ENCODE results near the gene ASIC3.

Gene ASIC3

GRCh38 chr7:151070574-151070960 is 22.2 kb downstream of the ASIC3 start:
- no peak overlapping the region for H3K9ac ChIP-seq (ENCODE audit: insufficient read length, low read depth)
- peaks cover 86% of the 10 kb centered on the region for H3K36me3 ChIP-seq (ENCODE audit: insufficient read depth, insufficient read length, low read length)
- no peaks in the 10 kb centered on the region for H3K27me3 ChIP-seq (ENCODE audit: insufficient read depth, insufficient read length)
- H3K4me3 ChIP-seq (ENCODE audit: insufficient read length, low read depth): no peak overlapping the region
- no peaks in the 10 kb centered on the region for H3K9me3 ChIP-seq (ENCODE audit: insufficient read depth, low read length)
- no peak for TF ChIP-seq SUZ12 (IDR thresholded peaks at IDR 0.05; ENCODE audit: extremely low read depth, insufficient read depth, insufficient read length)
- no peak for TF ChIP-seq ZNF274 (IDR thresholded peaks at IDR 0.05; ENCODE audit: low read depth, low read length)
- TF ChIP-seq YY1 (IDR thresholded peaks at IDR 0.05; ENCODE audit: insufficient read depth, insufficient read length): no peak
- DNase-seq (ENCODE audit: low read depth, low spot score): no peak
- peaks cover 4% of the 10 kb centered on the region for H3K4me1 ChIP-seq (ENCODE audit: insufficient read depth, insufficient read length)

GRCh38 chr7:151071032-151071866 is 22.9 kb downstream of the ASIC3 start:
- no peak overlapping the region for H3K9ac ChIP-seq (ENCODE audit: insufficient read length, low read depth)
- H3K4me1 ChIP-seq (ENCODE audit: insufficient read depth, insufficient read length): peaks cover 8% of the 10 kb centered on the region
- no peaks in the 10 kb centered on the region for H3K9me3 ChIP-seq (ENCODE audit: insufficient read depth, low read length)
- no peak overlapping the region for H3K4me3 ChIP-seq (ENCODE audit: insufficient read length, low read depth)
- TF ChIP-seq SUZ12 (IDR thresholded peaks at IDR 0.05; ENCODE audit: extremely low read depth, insufficient read depth, insufficient read length) (no peak), YY1 (IDR thresholded peaks at IDR 0.05; ENCODE audit: insufficient read depth, insufficient read length) (no peak), ZNF274 (IDR thresholded peaks at IDR 0.05; ENCODE audit: low read depth, low read length) (no peak)
- no peak for DNase-seq (ENCODE audit: low read depth, low spot score)
- peaks cover 86% of the 10 kb centered on the region for H3K36me3 ChIP-seq (ENCODE audit: insufficient read depth, insufficient read length, low read length)
- no peaks in the 10 kb centered on the region for H3K27me3 ChIP-seq (ENCODE audit: insufficient read depth, insufficient read length)

GRCh38 chr7:151073990-151074389 is 25.7 kb downstream of the ASIC3 start:
- no peak overlapping the region for H3K9ac ChIP-seq (ENCODE audit: insufficient read length, low read depth)
- H3K27me3 ChIP-seq (ENCODE audit: insufficient read depth, insufficient read length): no peaks in the 10 kb centered on the region
- H3K36me3 ChIP-seq (ENCODE audit: insufficient read depth, insufficient read length, low read length): peaks cover 81% of the 10 kb centered on the region
- DNase-seq (ENCODE audit: low read depth, low spot score): no peak
- no peak for TF ChIP-seq ZNF274 (IDR thresholded peaks at IDR 0.05; ENCODE audit: low read depth, low read length)
- no peak for TF ChIP-seq YY1 (IDR thresholded peaks at IDR 0.05; ENCODE audit: insufficient read depth, insufficient read length)
- TF ChIP-seq SUZ12 (IDR thresholded peaks at IDR 0.05; ENCODE audit: extremely low read depth, insufficient read depth, insufficient read length): no peak
- H3K4me3 ChIP-seq (ENCODE audit: insufficient read length, low read depth): no peak overlapping the region
- peaks cover 11% of the 10 kb centered on the region for H3K4me1 ChIP-seq (ENCODE audit: insufficient read depth, insufficient read length)
- no peaks in the 10 kb centered on the region for H3K9me3 ChIP-seq (ENCODE audit: insufficient read depth, low read length)

DNA sequence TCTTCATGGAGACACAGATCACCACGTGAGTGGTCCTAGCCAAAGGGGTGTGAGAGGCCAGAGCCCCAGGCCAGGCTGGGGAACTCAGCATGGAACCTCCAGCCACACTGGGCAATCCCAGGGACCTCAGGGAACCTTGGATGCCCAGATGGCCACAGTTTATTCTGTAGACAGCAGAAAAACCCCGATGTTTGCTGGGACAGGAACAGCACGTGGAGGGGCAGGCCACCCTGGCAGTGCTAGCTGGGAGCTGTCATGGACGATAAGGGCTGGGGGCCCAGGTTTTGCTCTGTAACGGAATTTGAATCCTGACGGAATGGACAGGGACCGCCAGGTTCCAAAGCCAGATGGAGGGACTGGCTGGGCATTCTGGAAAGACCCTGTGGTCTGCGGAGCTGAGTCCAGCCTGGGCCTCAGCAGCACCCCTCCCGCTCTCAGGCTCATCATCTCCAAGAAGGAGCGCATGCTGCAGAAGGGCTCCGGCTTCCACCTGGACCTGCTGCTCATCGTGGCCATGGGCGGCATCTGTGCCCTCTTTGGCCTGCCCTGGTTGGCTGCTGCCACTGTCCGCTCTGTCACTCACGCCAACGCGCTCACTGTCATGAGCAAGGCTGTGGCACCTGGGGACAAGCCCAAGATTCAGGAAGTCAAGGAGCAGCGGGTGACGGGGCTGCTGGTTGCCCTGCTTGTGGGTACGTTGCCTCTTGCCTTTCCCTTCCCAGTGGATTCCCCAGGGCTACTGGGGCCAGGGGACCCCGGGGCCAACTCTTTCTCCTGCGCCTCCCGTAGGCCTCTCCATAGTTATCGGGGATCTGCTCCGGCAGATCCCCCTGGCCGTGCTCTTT is 26.7 kb downstream of the ASIC3 start:
- Histone ChIP-seq H3K36me3 (ENCODE audit: insufficient read depth, insufficient read length, low read length) (peaks cover 79% of the 10 kb centered on the region), H3K4me1 (ENCODE audit: insufficient read depth, insufficient read length) (peaks cover 19% of the 10 kb centered on the region), H3K9ac (ENCODE audit: insufficient read length, low read depth) (no peak overlapping the region), H3K9me3 (ENCODE audit: insufficient read depth, low read length) (no peaks in the 10 kb centered on the region), H3K27me3 (ENCODE audit: insufficient read depth, insufficient read length) (no peaks in the 10 kb centered on the region), H3K4me3 (ENCODE audit: insufficient read length, low read depth) (no peak overlapping the region)
- TF ChIP-seq ZNF274 (IDR thresholded peaks at IDR 0.05; ENCODE audit: low read depth, low read length) (no peak), SUZ12 (IDR thresholded peaks at IDR 0.05; ENCODE audit: extremely low read depth, insufficient read depth, insufficient read length) (no peak), YY1 (IDR thresholded peaks at IDR 0.05; ENCODE audit: insufficient read depth, insufficient read length) (no peak)
- no peak for DNase-seq (ENCODE audit: low read depth, low spot score)

GRCh38 chr7:151075662-151075971 is 27.3 kb downstream of the ASIC3 start:
- Histone ChIP-seq H3K9me3 (ENCODE audit: insufficient read depth, low read length) (no peaks in the 10 kb centered on the region), H3K36me3 (ENCODE audit: insufficient read depth, insufficient read length, low read length) (peaks cover 73% of the 10 kb centered on the region), H3K4me1 (ENCODE audit: insufficient read depth, insufficient read length) (peaks cover 19% of the 10 kb centered on the region), H3K9ac (ENCODE audit: insufficient read length, low read depth) (peak overlapping the region; percentile 42), H3K27me3 (ENCODE audit: insufficient read depth, insufficient read length) (no peaks in the 10 kb centered on the region), H3K4me3 (ENCODE audit: insufficient read length, low read depth) (no peak overlapping the region)
- no peak for DNase-seq (ENCODE audit: low read depth, low spot score)
- no peak for TF ChIP-seq ZNF274 (IDR thresholded peaks at IDR 0.05; ENCODE audit: low read depth, low read length)
- TF ChIP-seq SUZ12 (IDR thresholded peaks at IDR 0.05; ENCODE audit: extremely low read depth, insufficient read depth, insufficient read length): no peak
- no peak for TF ChIP-seq YY1 (IDR thresholded peaks at IDR 0.05; ENCODE audit: insufficient read depth, insufficient read length)

GRCh38 chr7:151075978-151076426 is 27.7 kb downstream of the ASIC3 start:
- DNase-seq (ENCODE audit: low read depth, low spot score): no peak
- Histone ChIP-seq H3K36me3 (ENCODE audit: insufficient read depth, insufficient read length, low read length) (peaks cover 69% of the 10 kb centered on the region), H3K27me3 (ENCODE audit: insufficient read depth, insufficient read length) (no peaks in the 10 kb centered on the region), H3K9ac (ENCODE audit: insufficient read length, low read depth) (peak overlapping the region; percentile 42), H3K4me1 (ENCODE audit: insufficient read depth, insufficient read length) (peaks cover 19% of the 10 kb centered on the region), H3K4me3 (ENCODE audit: insufficient read length, low read depth) (no peak overlapping the region), H3K9me3 (ENCODE audit: insufficient read depth, low read length) (no peaks in the 10 kb centered on the region)
- TF ChIP-seq YY1 (IDR thresholded peaks at IDR 0.05; ENCODE audit: insufficient read depth, insufficient read length) (no peak), SUZ12 (IDR thresholded peaks at IDR 0.05; ENCODE audit: extremely low read depth, insufficient read depth, insufficient read length) (no peak), ZNF274 (IDR thresholded peaks at IDR 0.05; ENCODE audit: low read depth, low read length) (no peak)

Measured in NT2/D1 (cell line).